Measurements from ENCODE around the gene RCSD1. TPM values are rescaled to one million over a fixed set of nuclear protein-coding genes. Genes with fewer than 3 reads are reported as not detected.
A peak's percentile ranks its signal among the peaks of the same experiment; 100 is the strongest.

The RCSD1 gene, protein sequence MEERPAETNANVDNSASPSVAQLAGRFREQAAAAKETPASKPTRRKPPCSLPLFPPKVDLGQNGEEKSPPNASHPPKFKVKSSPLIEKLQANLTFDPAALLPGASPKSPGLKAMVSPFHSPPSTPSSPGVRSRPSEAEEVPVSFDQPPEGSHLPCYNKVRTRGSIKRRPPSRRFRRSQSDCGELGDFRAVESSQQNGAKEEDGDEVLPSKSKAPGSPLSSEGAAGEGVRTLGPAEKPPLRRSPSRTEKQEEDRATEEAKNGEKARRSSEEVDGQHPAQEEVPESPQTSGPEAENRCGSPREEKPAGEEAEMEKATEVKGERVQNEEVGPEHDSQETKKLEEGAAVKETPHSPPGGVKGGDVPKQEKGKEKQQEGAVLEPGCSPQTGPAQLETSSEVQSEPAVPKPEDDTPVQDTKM
- polyA plus RNA-seq (2013, experiment 1 of 2) = 0.52 TPM
- 0.44 TPM for polyA plus RNA-seq (2013, experiment 2 of 2)

DNA sequence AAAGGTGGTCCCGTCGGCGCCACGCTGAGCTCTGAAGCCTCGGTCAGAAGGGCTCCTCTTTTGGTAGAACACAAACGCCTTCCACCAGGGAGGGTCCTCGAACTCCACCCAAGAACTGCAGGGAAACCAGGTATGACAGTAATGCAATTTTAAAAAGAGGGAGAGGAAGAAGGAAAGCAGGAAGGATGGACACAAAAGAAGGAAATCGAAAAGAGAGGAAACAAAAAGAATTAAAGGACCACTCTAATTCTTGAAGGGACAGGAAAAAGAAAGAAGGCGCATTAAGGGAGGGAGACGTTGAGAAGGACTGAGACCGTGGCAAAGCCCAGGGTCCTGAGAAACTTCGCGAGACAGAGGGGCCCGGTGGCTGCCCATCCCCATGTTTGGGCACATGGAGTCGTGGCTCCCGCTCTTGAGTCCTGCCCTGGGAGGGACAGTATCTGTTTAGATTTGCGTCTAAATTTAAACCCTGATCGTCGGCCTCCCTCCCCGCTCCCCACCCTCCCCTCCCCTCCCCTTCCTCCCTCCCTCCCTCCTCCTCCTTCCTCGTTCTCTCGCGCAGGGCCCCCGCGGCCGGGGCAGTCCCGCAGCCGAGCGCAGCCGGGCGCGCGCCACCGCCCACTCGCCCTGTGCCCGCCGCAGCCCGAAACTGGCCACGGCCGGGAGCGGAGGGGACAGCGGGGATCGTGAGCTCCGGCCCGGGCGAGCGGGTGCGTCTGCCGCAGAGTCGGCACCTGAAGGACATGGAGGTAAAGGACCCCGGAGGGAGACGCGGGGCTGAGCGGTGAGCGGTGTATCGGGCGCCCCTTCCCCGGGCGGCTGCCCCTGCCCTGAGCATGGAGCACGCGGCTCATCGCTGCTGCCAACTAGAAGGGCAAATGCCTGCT, at the start of gene RCSD1:
RCSD1 (plus strand) TSS at position 552 of the 887 bp plus-strand sequence; CDS start at position 744, 192 bp downstream.
- Histone ChIP-seq H2BK120ac (ENCODE audit: low read depth, low read length) (no peak within 1 kb of the TSS), H2AFZ (ENCODE audit: low read depth, low read length) (peak within 1 kb of the TSS; percentile 32), H3K36me3 (ENCODE audit: control insufficient read depth in 1 of 2, insufficient read depth in 2 of 2, low read depth in 1 of 2, low read length in 2 of 2) (no peaks in the 10 kb centered on the region), H3K4me1 (ENCODE audit: control insufficient read depth, insufficient read depth, low read depth, low read length) (peaks cover 5% of the 10 kb centered on the region), H2BK15ac (ENCODE audit: low read depth, poor library complexity, severe bottlenecking) (peak within 1 kb of the TSS; percentile 60), H3K18ac (ENCODE audit: low read depth in 1 of 2, low read length in 2 of 2) (peak within 1 kb of the TSS in 1 of 2 experiments; percentile 15), H2AK5ac (ENCODE audit: low read length, severe bottlenecking) (no peak within 1 kb of the TSS), H3K9ac (ENCODE audit: low read length) (peak within 1 kb of the TSS; percentile 75), H3K79me1 (replicated peaks; ENCODE audit: low read length, poor library complexity, severe bottlenecking) (no peaks in the 10 kb centered on the region), H3K14ac (ENCODE audit: low read length in 2 of 2) (no peak within 1 kb of the TSS), H2BK5ac (ENCODE audit: low read depth, low read length, poor library complexity, severe bottlenecking) (no peak within 1 kb of the TSS), H3K4me3 (ENCODE audit: insufficient read depth in 1 of 2, low read depth in 1 of 2, low read length in 2 of 2) (peak within 1 kb of the TSS; percentile 55 to 81), H3K9me3 (ENCODE audit: control insufficient read depth, low read length) (no peaks in the 10 kb centered on the region), H3K27me3 (ENCODE audit: control insufficient read depth in 1 of 2, insufficient read depth in 1 of 2, low read length in 2 of 2) (peaks cover 48% of the 10 kb centered on the region in 2 experiments), H3K4me2 (ENCODE audit: low read length, poor library complexity, severe bottlenecking) (peak within 1 kb of the TSS; percentile 52), H3K23ac (ENCODE audit: low read length in 2 of 2) (no peak within 1 kb of the TSS), H4K91ac (ENCODE audit: low read length) (no peak within 1 kb of the TSS), H3K27ac (ENCODE audit: low read length, poor library complexity, severe bottlenecking) (no peak within 1 kb of the TSS), H3K4ac (ENCODE audit: low read depth in 1 of 2, low read length in 2 of 2) (no peak within 1 kb of the TSS), H2BK12ac (ENCODE audit: low read length in 2 of 2) (peak within 1 kb of the TSS in 1 of 2 experiments; percentile 17), H4K8ac (ENCODE audit: low read length) (no peak within 1 kb of the TSS)
- 10% methylated on average over 55 of the region's 62 CpGs for WGBS
- peak; percentile 23 for DNase-seq

- Histone ChIP-seq H4K91ac (ENCODE audit: low read length) (no peak overlapping the region), H2BK120ac (ENCODE audit: low read depth, low read length) (no peak overlapping the region), H3K27me3 (ENCODE audit: control insufficient read depth in 1 of 2, insufficient read depth in 1 of 2, low read length in 2 of 2) (peaks cover 19 to 33% of the 10 kb centered on the region in 2 experiments), H3K18ac (ENCODE audit: low read depth in 1 of 2, low read length in 2 of 2) (no peak overlapping the region), H3K4ac (ENCODE audit: low read depth in 1 of 2, low read length in 2 of 2) (no peak overlapping the region), H2BK5ac (ENCODE audit: low read depth, low read length, poor library complexity, severe bottlenecking) (no peak overlapping the region), H3K79me1 (replicated peaks; ENCODE audit: low read length, poor library complexity, severe bottlenecking) (no peaks in the 10 kb centered on the region), H3K9me3 (ENCODE audit: control insufficient read depth, low read length) (no peaks in the 10 kb centered on the region), H2BK15ac (ENCODE audit: low read depth, poor library complexity, severe bottlenecking) (no peak overlapping the region), H3K36me3 (ENCODE audit: control insufficient read depth in 1 of 2, insufficient read depth in 2 of 2, low read depth in 1 of 2, low read length in 2 of 2) (no peaks in the 10 kb centered on the region), H3K4me1 (ENCODE audit: control insufficient read depth, insufficient read depth, low read depth, low read length) (no peaks in the 10 kb centered on the region), H3K4me2 (ENCODE audit: low read length, poor library complexity, severe bottlenecking) (no peak overlapping the region), H3K4me3 (ENCODE audit: insufficient read depth in 1 of 2, low read depth in 1 of 2, low read length in 2 of 2) (no peak overlapping the region), H3K27ac (ENCODE audit: low read length, poor library complexity, severe bottlenecking) (no peak overlapping the region), H3K23ac (ENCODE audit: low read length in 2 of 2) (no peak overlapping the region), H3K14ac (ENCODE audit: low read length in 2 of 2) (no peak overlapping the region), H2AK5ac (ENCODE audit: low read length, severe bottlenecking) (no peak overlapping the region), H3K9ac (ENCODE audit: low read length) (no peak overlapping the region), H4K8ac (ENCODE audit: low read length) (no peak overlapping the region), H2BK12ac (ENCODE audit: low read length in 2 of 2) (no peak overlapping the region), H2AFZ (ENCODE audit: low read depth, low read length) (no peak overlapping the region)
- WGBS = 70% methylated on average over 1 of the region's 1 CpG
- no peak for DNase-seq
Measured at GRCh38 chr1:167582064-167582463, 48.0 kb upstream of the RCSD1 start.

- H4K91ac ChIP-seq (ENCODE audit: low read length) = no peak overlapping the region
- H2BK15ac ChIP-seq (ENCODE audit: low read depth, poor library complexity, severe bottlenecking) = no peak overlapping the region
- no peak for DNase-seq
- no peak overlapping the region for H3K23ac ChIP-seq (ENCODE audit: low read length in 2 of 2)
- 89% methylated on average over 4 of the region's 4 CpGs for WGBS
- no peak overlapping the region for H3K14ac ChIP-seq (ENCODE audit: low read length in 2 of 2)
- no peak overlapping the region for H3K18ac ChIP-seq (ENCODE audit: low read depth in 1 of 2, low read length in 2 of 2)
- no peak overlapping the region for H2BK5ac ChIP-seq (ENCODE audit: low read depth, low read length, poor library complexity, severe bottlenecking)
- no peak overlapping the region for H3K4me3 ChIP-seq (ENCODE audit: insufficient read depth in 1 of 2, low read depth in 1 of 2, low read length in 2 of 2)
- H3K79me1 ChIP-seq (replicated peaks; ENCODE audit: low read length, poor library complexity, severe bottlenecking) = no peaks in the 10 kb centered on the region
- no peaks in the 10 kb centered on the region for H3K36me3 ChIP-seq (ENCODE audit: control insufficient read depth in 1 of 2, insufficient read depth in 2 of 2, low read depth in 1 of 2, low read length in 2 of 2)
- H2AK5ac ChIP-seq (ENCODE audit: low read length, severe bottlenecking) = no peak overlapping the region
- no peak overlapping the region for H3K4me2 ChIP-seq (ENCODE audit: low read length, poor library complexity, severe bottlenecking)
- H2BK12ac ChIP-seq (ENCODE audit: low read length in 2 of 2) = no peak overlapping the region
- H3K27ac ChIP-seq (ENCODE audit: low read length, poor library complexity, severe bottlenecking) = no peak overlapping the region
- no peak overlapping the region for H2AFZ ChIP-seq (ENCODE audit: low read depth, low read length)
- H4K8ac ChIP-seq (ENCODE audit: low read length) = no peak overlapping the region
- peaks cover 15 to 36% of the 10 kb centered on the region in 2 experiments for H3K27me3 ChIP-seq (ENCODE audit: control insufficient read depth in 1 of 2, insufficient read depth in 1 of 2, low read length in 2 of 2)
- no peaks in the 10 kb centered on the region for H3K9me3 ChIP-seq (ENCODE audit: control insufficient read depth, low read length)
- no peak overlapping the region for H3K9ac ChIP-seq (ENCODE audit: low read length)
- H3K4ac ChIP-seq (ENCODE audit: low read depth in 1 of 2, low read length in 2 of 2) = no peak overlapping the region
- H3K4me1 ChIP-seq (ENCODE audit: control insufficient read depth, insufficient read depth, low read depth, low read length) = no peaks in the 10 kb centered on the region
- no peak overlapping the region for H2BK120ac ChIP-seq (ENCODE audit: low read depth, low read length)
Measured at GRCh38 chr1:167582722-167583121, 47.3 kb upstream of the RCSD1 start.

DNA sequence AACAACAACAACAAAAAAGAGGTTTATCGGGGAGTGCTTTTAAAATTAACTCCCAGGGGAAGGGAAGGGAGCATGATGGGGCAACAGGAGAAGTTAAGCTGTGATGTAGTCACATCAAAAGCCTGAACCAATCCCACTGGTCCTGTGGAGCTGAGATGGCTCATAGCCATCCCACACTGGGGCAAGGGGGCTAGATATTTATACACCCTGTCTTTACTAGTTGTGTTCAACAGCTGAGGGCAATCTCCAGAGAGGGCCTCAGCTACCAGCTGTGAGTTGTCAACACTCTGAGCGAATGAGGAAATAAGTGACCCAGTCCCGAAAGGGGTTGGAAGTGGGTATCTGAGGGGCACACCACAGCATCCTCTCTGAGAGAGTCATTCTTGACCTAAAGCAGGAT, 45.5 kb upstream of the RCSD1 start:
- Histone ChIP-seq H3K18ac (ENCODE audit: low read depth in 1 of 2, low read length in 2 of 2) (no peak overlapping the region), H3K4ac (ENCODE audit: low read depth in 1 of 2, low read length in 2 of 2) (no peak overlapping the region), H3K4me1 (ENCODE audit: control insufficient read depth, insufficient read depth, low read depth, low read length) (no peaks in the 10 kb centered on the region), H3K9ac (ENCODE audit: low read length) (no peak overlapping the region), H3K27ac (ENCODE audit: low read length, poor library complexity, severe bottlenecking) (no peak overlapping the region), H3K4me2 (ENCODE audit: low read length, poor library complexity, severe bottlenecking) (no peak overlapping the region), H2BK5ac (ENCODE audit: low read depth, low read length, poor library complexity, severe bottlenecking) (no peak overlapping the region), H2AK5ac (ENCODE audit: low read length, severe bottlenecking) (no peak overlapping the region), H2AFZ (ENCODE audit: low read depth, low read length) (no peak overlapping the region), H2BK15ac (ENCODE audit: low read depth, poor library complexity, severe bottlenecking) (no peak overlapping the region), H2BK12ac (ENCODE audit: low read length in 2 of 2) (no peak overlapping the region), H3K79me1 (replicated peaks; ENCODE audit: low read length, poor library complexity, severe bottlenecking) (no peaks in the 10 kb centered on the region), H3K27me3 (ENCODE audit: control insufficient read depth in 1 of 2, insufficient read depth in 1 of 2, low read length in 2 of 2) (peaks cover 8 to 31% of the 10 kb centered on the region in 2 experiments), H3K36me3 (ENCODE audit: control insufficient read depth in 1 of 2, insufficient read depth in 2 of 2, low read depth in 1 of 2, low read length in 2 of 2) (no peaks in the 10 kb centered on the region), H3K14ac (ENCODE audit: low read length in 2 of 2) (no peak overlapping the region), H3K23ac (ENCODE audit: low read length in 2 of 2) (no peak overlapping the region), H2BK120ac (ENCODE audit: low read depth, low read length) (no peak overlapping the region), H4K8ac (ENCODE audit: low read length) (no peak overlapping the region), H3K9me3 (ENCODE audit: control insufficient read depth, low read length) (no peaks in the 10 kb centered on the region), H4K91ac (ENCODE audit: low read length) (no peak overlapping the region), H3K4me3 (ENCODE audit: insufficient read depth in 1 of 2, low read depth in 1 of 2, low read length in 2 of 2) (no peak overlapping the region)
- 92% methylated on average over 3 of the region's 3 CpGs for WGBS
- DNase-seq = no peak

Measured in mesenchymal stem cell (in vitro differentiated cells and primary cell).